Activated CD4-positive, alpha-beta T cell treated with anti-CD3 and anti-CD28 coated beads for 36 hours (primary cell): Measurements from ENCODE around the gene IL4I1. TPM values are rescaled to one million over a fixed set of nuclear protein-coding genes. Genes with fewer than 3 reads are reported as not detected.
A peak's percentile ranks its signal among the peaks of the same experiment; 100 is the strongest.

ENCODE experiments used
- ATAC-seq: fragments of 200-7000 bp; cut with Tn5 transposase; one replicate; pipeline ENCODE4 v1.10.0; 2021; ENCODE audit warnings: mild to moderate bottlenecking, moderate library complexity
- CTCF ChIA-PET: fragments of 350-600 bp; sonication (Branson Sonifier 250); formaldehyde crosslinking; loops from one replicate; lab custom pipeline; 2021; ENCODE audit warnings: antibody characterized with exemption; lab: Charles Lee
- POLR2A ChIA-PET: fragments of 350-600 bp; sonication (Branson Sonifier 250); formaldehyde crosslinking; loops from one replicate; lab custom pipeline; 2021; ENCODE audit warnings: antibody characterized with exemption, inconsistent platforms; lab: Charles Lee
- DNase-seq: peaks from one replicate; pipeline ENCODE4 v3.0.0-alpha.2; 2020
- H3K27ac Mint-ChIP-seq: one replicate; pipeline ENCODE4 v1.8.0; 2021; ENCODE audit warnings: mixed read lengths
- H3K27me3 Mint-ChIP-seq: one replicate; pipeline ENCODE4 v1.8.0; 2021; ENCODE audit warnings: mixed read lengths
- H3K36me3 Mint-ChIP-seq: one replicate; pipeline ENCODE4 v1.8.0; 2021; ENCODE audit warnings: low read depth, mixed read lengths
- H3K4me1 Mint-ChIP-seq: one replicate; pipeline ENCODE4 v1.8.0; 2021; ENCODE audit warnings: mixed read lengths
- H3K4me3 Mint-ChIP-seq: one replicate; pipeline ENCODE4 v1.8.0; 2021; ENCODE audit warnings: mild to moderate bottlenecking, moderate library complexity, mixed read lengths
- H3K9me3 Mint-ChIP-seq: one replicate; pipeline ENCODE4 v1.8.0; 2021; ENCODE audit warnings: low read depth, mixed read lengths
- intact Hi-C, 2 experiments: fragments of 100-400 bp; cut with DNase I in 1 of 2; cut with micrococcal nuclease in 1 of 2; formaldehyde crosslinking; loops; one replicate each; pipeline versions ENCODE4 v1.14.2 to v1.15.1; 2022 to 2024; cut with DNase I, micrococcal nuclease
- total RNA-seq, 2 experiments: library from RNA; stranded (reverse); gene quantifications; one replicate each; pipeline ENCODE4 v1.2.3, GENCODE V29; 2021

IL4I1 gene
- total RNA-seq, 2 experiments from 2014 or later, result 21.2 to 22.2 TPM

DNA sequence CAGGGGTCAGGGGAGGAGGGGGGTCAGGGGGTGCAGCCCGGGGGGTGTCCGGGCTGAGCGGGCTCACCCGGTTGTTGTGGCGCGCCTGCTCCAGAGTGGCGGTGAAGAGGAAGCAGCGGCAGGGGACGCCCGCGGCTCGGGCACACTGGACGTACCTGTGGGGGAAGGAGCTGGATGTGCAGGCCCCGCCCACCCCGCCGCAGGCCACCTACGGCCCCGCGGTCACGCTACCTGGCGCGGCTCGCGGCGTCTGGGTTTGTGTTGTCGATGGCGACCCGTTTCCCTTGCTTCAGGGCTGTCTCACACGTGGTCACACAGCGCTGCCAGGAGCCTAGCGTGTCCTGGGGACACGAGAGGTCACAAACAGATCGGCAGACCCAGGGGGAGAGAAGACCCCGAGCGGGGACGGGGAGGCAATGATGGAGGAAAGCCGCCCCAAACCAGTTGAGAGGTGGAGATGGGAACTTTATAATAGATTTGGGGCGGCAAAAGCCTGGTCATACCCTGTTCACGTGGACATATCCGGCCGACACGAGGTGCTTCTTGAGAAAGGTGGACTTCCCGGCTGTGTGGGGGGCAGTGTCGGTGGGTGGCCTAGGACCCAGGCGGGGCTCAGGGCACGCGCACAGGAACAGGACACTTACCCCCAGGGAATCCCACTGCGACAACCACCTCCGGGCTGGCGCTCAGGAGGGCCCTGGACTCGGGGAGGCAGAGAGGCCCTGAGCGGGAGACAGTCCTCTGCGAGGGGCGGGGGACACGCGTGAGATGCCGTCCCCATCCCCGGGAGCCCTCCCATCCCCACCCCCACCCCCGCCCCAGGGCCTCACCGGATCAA is 34.9 kb downstream of the IL4I1 start:
- Mint-ChIP-seq H3K27ac (no peak overlapping the region), H3K4me3 (no peak overlapping the region), H3K4me1 (peaks cover 23% of the 10 kb centered on the region), H3K36me3 (peaks cover 53% of the 10 kb centered on the region), H3K27me3 (no peaks in the 10 kb centered on the region), H3K9me3 (no peaks in the 10 kb centered on the region)
- intact Hi-C loops, result no loop called here
- DNase-seq, result no peak
- ATAC-seq, result no peak
- CTCF ChIA-PET, result no interaction called here
- POLR2A ChIA-PET, result interaction anchor here (0.5 to 0.9 kb wide), 2 partner anchors 11 to 41 kb away, joined by 3 to 7 read pairs; no protein-coding TSS in a partner anchor

DNA sequence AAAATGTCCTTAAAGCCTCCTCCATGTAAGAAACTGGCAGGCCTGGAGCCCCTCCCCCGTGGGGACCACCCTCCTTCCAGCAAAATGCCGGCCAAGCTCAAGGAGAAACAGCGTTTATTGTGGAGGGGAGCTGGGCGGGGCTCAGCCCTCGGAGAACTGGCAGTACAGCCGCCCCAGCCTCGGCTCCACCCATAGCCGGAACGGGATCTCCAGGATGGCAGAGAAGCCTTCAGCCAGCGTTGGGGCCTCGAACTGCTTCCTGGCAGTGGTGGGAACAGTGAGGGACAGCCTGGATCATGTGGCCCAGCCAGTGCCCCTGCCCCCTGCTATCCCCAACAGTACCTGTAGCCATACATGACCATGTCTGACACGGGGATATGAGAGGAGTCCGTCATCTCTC is 35.6 kb downstream of the IL4I1 start:
- POLR2A ChIA-PET, result interaction anchor here (0.9 kb wide), 1 partner anchor 11 kb away, joined by 3 read pairs; no protein-coding TSS in a partner anchor
- CTCF ChIA-PET, result no interaction called here
- Mint-ChIP-seq H3K27ac (no peak overlapping the region), H3K27me3 (no peaks in the 10 kb centered on the region), H3K4me3 (no peak overlapping the region), H3K9me3 (no peaks in the 10 kb centered on the region), H3K36me3 (peaks cover 50% of the 10 kb centered on the region), H3K4me1 (peaks cover 16% of the 10 kb centered on the region)
- intact Hi-C loops, result no loop called here
- ATAC-seq, result no peak
- DNase-seq, result no peak

DNA sequence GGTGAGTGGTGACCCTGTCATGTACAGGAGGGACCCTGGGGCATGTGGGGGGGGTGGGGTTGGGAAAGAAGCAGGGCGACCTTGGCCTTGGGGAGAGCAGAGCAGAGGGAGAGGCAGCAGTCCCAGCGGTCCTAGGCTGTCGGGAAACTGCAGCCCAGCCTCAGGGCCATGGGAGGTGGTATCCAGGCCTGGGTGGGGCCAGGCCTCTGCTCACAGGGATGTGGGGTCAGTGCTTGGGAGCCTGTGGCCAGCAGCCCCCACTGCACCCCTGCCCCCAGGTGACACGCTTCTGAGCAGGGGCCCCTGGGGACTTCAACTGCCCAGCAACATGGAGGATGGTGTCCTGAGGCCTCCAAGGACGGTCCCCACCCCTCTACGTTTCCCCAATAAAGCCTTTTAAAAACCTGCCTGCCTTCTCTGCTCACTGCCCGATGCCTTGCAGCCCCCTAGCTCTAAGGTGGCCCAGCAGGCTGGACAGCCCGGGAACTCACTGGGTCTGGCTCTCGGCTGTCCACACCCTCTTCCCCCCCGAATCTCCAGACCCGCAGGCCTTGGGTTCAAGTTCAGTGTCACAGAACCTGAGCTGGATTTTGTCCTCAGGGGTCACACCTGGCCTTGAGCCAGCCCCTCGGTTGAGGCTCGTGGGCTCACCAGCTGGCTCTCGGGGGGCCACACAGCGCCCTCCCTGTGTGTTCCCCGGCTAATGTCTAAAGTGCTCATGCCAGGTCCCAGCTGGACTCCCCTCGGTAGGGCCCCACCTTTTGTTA is 36.2 kb downstream of the IL4I1 start:
- H3K27ac Mint-ChIP-seq, result no peak overlapping the region
- ChIA-PET POLR2A (no interaction called here), CTCF (no interaction called here)
- DNase-seq (no peak), ATAC-seq (no peak)
- no peaks in the 10 kb centered on the region for H3K27me3 Mint-ChIP-seq
- intact Hi-C loops, result no loop called here
- H3K4me3 Mint-ChIP-seq, result no peak overlapping the region
- H3K36me3 Mint-ChIP-seq, result peaks cover 48% of the 10 kb centered on the region
- H3K9me3 Mint-ChIP-seq, result no peaks in the 10 kb centered on the region
- H3K4me1 Mint-ChIP-seq, result peaks cover 10% of the 10 kb centered on the region

DNA sequence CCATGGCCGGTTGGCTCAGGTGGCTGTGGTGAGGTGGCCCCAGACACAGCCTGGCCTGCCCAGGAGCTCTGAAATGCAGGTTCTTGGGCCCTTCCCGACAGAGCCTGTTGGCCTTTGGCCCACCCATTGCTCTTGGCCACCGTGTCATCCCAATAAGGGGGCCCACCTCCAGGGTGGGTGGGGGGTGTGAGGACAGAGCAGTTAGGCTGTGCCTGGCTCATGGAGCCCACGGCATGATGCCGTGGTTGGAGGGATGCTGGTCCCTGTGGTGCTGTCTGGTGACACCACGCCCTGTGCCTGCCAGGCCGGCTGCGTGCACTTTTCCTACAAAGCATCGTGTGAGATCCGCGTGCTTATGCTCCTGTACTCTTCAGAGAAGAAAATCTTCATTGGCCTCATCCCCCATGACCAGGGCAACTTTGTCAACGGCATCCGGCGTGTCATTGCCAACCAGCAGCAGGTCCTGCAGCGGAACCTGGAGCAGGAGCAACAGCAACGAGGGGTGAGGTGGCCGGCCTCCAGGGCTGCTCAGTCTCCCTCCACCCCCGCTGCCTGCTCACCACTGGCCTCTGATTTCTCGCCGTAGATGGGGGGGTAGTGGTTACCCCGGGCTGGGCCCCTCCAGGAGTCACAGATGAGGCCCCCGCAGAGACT is 36.9 kb downstream of the IL4I1 start:
- Mint-ChIP-seq H3K4me3 (no peak overlapping the region), H3K27ac (no peak overlapping the region), H3K4me1 (peaks cover 3% of the 10 kb centered on the region), H3K9me3 (no peaks in the 10 kb centered on the region), H3K36me3 (peaks cover 46% of the 10 kb centered on the region), H3K27me3 (no peaks in the 10 kb centered on the region)
- CTCF ChIA-PET, result no interaction called here
- POLR2A ChIA-PET, result no interaction called here
- no peak for DNase-seq
- intact Hi-C loops, result no loop called here
- ATAC-seq, result no peak

DNA sequence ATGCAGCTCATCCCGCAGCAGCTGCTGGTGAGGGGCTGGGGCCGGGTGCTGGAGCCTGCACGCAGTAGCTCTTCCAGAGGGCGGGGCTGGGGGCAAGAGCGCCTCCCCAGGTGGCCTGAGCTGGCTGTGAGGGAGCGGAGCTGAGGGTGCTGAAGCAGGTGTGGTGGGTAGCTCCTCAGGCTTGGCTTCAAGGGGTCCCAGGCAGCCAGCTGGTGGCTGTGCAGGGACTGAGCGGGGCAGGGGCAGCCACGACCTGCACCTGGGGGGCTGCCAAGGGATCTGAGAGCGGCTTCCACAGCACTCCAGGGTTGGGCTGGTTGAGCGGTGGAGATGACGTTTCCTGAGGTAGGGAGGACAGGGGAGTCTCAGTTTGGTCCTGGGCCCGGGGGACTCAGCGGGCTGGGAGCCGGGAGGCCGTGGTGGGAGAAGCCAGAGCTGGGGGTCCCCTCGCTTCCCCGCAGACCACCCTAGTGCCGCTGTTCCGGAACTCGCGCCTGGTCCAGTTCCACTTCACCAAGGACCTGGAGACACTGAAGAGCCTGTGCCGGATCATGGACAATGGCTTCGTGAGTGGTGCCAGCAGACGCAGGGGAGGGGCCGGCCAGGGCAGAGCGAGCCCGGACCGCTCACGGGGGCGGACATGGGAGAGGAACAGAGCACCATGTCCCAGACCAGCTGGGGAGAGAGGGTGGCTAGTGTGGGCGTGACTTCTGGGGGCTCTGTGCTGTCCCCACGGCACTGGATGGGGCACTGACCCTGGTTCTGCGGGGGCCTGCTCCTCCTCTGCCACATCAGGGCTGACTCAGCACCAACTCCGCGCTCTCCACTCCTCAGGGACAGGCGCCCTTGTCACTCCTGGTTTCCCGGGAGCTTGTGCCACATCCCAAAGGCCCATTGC is 38.4 kb downstream of the IL4I1 start:
- no peak overlapping the region for H3K4me3 Mint-ChIP-seq
- peak overlapping the region; percentile 51 for H3K27ac Mint-ChIP-seq
- intact Hi-C loops, result no loop called here
- H3K9me3 Mint-ChIP-seq, result no peaks in the 10 kb centered on the region
- CTCF ChIA-PET, result no interaction called here
- ATAC-seq (no peak), DNase-seq (peak; percentile 14)
- peaks cover 3% of the 10 kb centered on the region for H3K4me1 Mint-ChIP-seq
- POLR2A ChIA-PET, result no interaction called here
- H3K27me3 Mint-ChIP-seq, result no peaks in the 10 kb centered on the region
- H3K36me3 Mint-ChIP-seq, result peaks cover 34% of the 10 kb centered on the region

DNA sequence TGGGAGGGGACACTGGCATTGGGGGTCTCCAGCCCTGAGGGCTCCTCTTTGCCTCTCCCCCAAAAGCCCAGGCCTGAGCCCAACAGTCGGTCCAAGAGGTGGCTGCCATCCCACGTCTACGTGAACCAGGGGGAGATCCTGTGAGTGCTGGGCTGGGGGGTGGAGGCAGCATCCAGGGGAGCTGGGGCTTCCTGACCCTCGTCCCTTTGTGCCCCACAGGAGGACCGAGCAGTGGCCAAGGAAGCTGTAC is 38.9 kb downstream of the IL4I1 start:
- ChIA-PET POLR2A (no interaction called here), CTCF (no interaction called here)
- no peaks in the 10 kb centered on the region for H3K27me3 Mint-ChIP-seq
- peaks cover 6% of the 10 kb centered on the region for H3K4me1 Mint-ChIP-seq
- intact Hi-C loops, result no loop called here
- H3K36me3 Mint-ChIP-seq, result peaks cover 30% of the 10 kb centered on the region
- no peaks in the 10 kb centered on the region for H3K9me3 Mint-ChIP-seq
- no peak for ATAC-seq
- no peak overlapping the region for H3K4me3 Mint-ChIP-seq
- no peak overlapping the region for H3K27ac Mint-ChIP-seq
- DNase-seq, result no peak

DNA sequence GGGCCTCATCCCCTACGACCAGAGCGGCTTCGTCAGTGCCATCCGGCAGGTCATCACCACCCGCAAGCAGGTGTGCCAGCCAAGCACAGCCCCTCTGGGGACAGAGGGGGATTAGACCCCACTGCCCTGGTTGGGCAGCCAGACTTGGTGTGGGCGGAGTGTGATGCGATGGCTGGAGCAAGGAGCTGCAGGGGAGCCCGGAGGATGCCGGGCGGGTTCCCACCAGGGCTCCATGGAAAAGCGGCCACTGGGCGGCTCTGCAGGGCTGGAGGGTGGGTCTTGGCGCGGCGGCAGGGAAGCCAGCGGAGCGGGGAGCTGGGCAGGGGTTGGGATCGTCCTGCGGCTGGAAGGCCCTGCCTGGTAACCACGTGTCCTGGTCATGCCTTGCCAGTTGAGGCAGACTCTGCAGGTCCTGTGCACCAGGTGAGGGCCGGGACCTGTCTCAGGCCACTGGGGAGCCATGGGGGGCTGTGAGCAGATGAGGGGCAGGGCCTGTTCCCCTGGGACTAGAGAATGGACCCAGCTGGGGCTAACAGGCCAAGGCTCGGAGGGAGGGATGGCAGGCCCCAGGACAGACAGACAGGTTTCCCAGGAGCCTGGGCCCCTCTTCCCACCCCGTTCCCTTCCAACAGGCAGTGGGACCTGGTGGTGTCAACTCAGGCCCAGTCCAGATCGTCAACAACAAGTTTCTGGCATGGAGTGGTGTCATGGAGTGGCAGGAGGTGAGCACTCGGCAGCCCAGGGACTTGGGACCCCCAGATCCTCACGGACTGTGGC is 39.4 kb downstream of the IL4I1 start:
- H3K27ac Mint-ChIP-seq, result no peak overlapping the region

DNA sequence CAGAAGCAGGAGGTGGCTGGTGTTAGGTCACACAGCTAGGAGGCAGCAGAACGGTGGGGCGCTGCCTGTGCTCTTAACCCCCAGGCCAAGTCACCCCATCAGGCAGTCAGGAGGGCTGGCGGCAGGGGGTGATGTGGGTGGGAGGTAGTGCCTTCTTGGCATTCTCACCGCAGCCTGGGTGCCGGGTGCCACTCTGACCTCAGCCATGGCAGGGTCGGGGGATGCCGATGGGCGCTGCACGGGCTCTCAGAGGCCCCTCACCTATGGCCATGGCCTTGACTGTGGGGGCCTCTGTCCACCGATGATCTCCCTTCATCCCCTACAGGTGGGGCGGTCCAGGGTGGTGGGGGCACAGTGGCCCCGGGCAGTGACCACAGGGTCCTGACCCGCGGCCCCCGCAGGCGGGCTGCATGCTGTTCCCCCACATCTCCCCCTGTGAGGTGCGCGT is 40.1 kb downstream of the IL4I1 start:
- ATAC-seq (no peak), DNase-seq (peak; percentile 11)
- Mint-ChIP-seq H3K36me3 (peaks cover 32% of the 10 kb centered on the region), H3K9me3 (no peaks in the 10 kb centered on the region), H3K27ac (no peak overlapping the region), H3K27me3 (no peaks in the 10 kb centered on the region), H3K4me1 (peaks cover 14% of the 10 kb centered on the region), H3K4me3 (no peak overlapping the region)
- POLR2A ChIA-PET, result no interaction called here
- intact Hi-C loops, result no loop called here
- CTCF ChIA-PET, result no interaction called here

More for the DNA sequence above, 39.4 kb downstream of the IL4I1 start:
- Mint-ChIP-seq H3K4me1 (peaks cover 11% of the 10 kb centered on the region), H3K27me3 (no peaks in the 10 kb centered on the region), H3K9me3 (no peaks in the 10 kb centered on the region), H3K36me3 (peaks cover 35% of the 10 kb centered on the region), H3K4me3 (no peak overlapping the region)
- peak; percentile 13 for DNase-seq
- no peak for ATAC-seq
- ChIA-PET POLR2A (no interaction called here), CTCF (no interaction called here)
- intact Hi-C loops, result no loop called here

DNA sequence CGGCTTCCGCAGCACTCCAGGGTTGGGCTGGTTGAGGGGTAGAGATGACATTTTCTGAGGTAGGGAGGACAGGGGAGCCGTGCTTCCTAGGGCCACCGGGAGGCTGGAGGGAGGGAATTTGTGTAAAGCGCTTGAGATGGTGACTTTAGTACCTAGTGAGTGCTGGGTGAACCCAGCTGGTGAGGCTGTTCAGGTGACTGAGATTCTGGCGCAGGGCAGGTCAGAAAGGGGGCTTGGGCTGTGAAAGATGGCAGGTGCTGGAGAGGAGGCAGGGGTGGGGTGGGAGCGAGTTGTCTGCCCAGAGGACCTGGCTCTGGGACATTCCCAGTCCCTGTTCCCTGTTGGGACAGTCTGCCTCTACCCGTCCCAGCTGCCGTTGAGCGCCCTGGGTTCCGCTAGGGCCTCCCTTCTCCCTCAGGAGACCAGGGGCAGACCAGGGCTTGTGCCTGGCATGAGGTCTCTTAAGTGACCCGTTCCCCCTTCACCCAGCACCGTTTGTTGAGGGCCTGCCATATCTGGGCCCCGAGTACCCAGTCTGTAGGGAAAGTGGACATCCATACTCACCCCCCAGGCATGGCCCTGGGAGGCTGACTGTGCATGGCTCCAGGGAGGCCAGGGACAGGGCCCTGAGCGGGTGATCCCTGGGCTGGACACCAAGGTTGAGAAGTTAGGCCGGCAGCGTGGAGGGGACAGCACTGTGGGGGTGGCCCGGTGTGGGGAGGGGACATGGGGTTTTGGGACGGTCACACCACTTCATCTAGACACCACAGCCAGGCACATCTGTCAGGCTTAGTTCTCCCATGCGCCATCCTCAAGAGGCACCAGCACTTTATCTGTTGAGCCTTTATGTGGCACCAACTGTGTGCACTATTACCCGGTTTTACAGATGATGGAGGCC is 40.8 kb downstream of the IL4I1 start:
- CTCF ChIA-PET, result no interaction called here
- H3K4me3 Mint-ChIP-seq, result no peak overlapping the region
- H3K36me3 Mint-ChIP-seq, result peaks cover 28% of the 10 kb centered on the region
- H3K27ac Mint-ChIP-seq, result no peak overlapping the region
- DNase-seq, result no peak
- no peak for ATAC-seq
- no peaks in the 10 kb centered on the region for H3K9me3 Mint-ChIP-seq
- POLR2A ChIA-PET, result no interaction called here
- intact Hi-C loops, result no loop called here
- H3K4me1 Mint-ChIP-seq, result peaks cover 14% of the 10 kb centered on the region
- no peaks in the 10 kb centered on the region for H3K27me3 Mint-ChIP-seq

DNA sequence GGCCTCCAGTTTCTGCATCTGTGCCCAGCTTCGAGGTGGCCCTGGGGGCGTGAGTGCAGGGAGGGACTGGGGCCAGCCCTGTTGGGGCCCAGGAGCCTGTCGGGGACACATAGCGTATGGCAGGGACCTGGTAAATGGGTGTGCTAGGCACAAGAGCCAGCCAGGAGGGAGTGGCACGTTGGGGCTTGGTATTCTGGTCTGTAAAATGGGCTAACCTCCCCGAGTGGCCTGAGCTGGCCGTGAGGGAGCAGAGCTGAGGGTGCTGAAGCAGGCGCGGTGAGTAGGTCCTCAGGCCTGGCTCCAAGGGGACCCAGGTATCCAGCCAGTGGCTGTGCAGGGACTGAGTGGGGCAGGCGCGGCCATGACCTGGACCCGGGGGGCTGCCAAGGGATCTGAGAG is 41.4 kb downstream of the IL4I1 start:
- H3K27ac Mint-ChIP-seq, result no peak overlapping the region
- peak; percentile 13 for DNase-seq
- H3K4me1 Mint-ChIP-seq, result peaks cover 15% of the 10 kb centered on the region
- intact Hi-C loops, result no loop called here
- CTCF ChIA-PET, result no interaction called here
- no peak overlapping the region for H3K4me3 Mint-ChIP-seq
- H3K27me3 Mint-ChIP-seq, result no peaks in the 10 kb centered on the region
- peaks cover 23% of the 10 kb centered on the region for H3K36me3 Mint-ChIP-seq
- POLR2A ChIA-PET, result interaction anchor here (0.8 kb wide), 1 partner anchor 173 kb away, joined by 5 read pairs; no protein-coding TSS in a partner anchor
- no peaks in the 10 kb centered on the region for H3K9me3 Mint-ChIP-seq
- ATAC-seq, result no peak
